Inflammatory macrophage treated with lipopolysaccharide for 4 hours (primary cell): Measurements from ENCODE around the gene ZFYVE28.
A peak's percentile ranks its signal among the peaks of the same experiment; 100 is the strongest.

Experiments used
- DNase-seq: peaks from one replicate; pipeline ENCODE4 v3.0.0-alpha.2; 2020

The ZFYVE28 gene

GRCh38 chr4:2387218-2387617 is 31.2 kb downstream of the ZFYVE28 start:
- DNase-seq, result no peak

DNA sequence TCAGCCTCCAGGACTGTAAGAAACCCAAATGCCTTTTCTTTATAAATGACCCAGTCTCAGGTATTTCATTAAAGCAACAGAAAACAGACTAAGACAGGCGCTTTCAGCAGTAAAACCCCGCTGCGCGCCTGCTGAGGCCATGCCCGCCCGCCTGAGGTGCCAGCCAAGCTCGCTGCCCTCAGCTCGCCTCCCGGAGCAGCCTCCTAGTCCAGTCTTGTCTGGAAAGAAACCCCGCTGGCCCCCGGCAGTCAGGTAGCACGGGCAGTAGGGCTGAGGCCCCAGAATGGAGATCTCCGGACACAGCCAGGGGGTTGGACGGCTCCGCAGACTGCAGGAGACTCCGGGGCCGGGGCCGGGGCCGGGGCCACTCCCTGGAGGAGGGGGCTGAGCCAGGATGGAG is 31.7 kb downstream of the ZFYVE28 start:
- no peak for DNase-seq

DNA sequence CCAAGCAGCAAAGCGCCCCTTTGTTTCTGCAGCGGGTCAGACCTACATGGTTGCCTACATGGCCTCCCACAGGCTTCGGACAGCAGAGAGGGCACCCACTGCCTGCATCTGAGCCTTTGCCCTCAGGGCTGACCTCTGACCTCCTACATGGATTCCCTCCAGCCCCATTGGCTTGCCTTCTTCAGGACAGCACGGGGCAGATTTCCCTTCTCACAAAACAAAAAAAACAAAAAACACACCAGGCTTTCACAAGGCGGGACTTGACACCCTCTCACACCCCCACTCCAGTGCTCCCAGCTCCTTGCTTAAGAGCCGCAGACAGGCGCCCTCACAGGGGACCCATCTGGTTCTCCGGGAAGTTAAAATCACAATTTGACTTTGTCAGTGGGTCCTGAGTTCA is 32.9 kb downstream of the ZFYVE28 start:
- DNase-seq, result no peak

DNA sequence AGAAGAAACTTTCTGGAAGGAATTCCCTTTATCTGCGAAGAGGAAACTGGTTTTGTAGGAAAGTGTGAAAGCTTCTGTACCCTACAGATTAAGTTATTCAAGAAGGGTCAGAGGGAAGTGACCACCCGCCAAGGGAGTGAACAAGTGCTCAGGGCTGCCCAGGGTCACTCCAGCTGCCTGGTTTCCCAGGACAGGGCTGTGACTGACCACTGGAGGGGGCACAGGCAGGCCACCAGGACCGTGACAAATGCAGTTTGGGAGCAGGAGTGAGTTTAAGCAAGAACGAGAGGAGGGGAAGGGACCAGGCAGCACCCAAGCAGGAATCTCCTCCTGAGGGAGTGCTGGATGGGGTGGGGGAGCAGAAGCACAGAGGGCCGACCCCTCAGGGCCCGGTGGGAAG is 34.2 kb downstream of the ZFYVE28 start:
- DNase-seq, result no peak

DNA sequence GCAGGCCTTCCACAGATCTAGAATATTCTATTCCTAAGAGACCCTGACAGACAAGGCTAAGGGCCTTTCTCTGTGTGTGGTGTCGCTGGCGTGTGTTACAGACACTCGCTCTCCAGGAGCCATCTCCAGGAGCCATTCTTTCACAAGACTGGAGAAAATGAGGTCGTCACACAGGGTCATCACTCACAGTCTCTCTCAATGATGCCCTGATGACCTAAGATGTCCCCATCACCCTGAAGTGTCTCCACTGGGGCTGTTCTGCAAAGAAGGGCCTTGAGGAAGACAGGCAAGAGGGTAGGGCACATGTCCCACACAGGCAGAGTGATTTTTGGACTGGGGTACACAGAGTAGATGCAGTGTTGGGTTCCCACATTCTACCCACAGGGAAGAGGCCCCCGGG is 34.7 kb downstream of the ZFYVE28 start:
- peak; percentile 60 for DNase-seq

DNA sequence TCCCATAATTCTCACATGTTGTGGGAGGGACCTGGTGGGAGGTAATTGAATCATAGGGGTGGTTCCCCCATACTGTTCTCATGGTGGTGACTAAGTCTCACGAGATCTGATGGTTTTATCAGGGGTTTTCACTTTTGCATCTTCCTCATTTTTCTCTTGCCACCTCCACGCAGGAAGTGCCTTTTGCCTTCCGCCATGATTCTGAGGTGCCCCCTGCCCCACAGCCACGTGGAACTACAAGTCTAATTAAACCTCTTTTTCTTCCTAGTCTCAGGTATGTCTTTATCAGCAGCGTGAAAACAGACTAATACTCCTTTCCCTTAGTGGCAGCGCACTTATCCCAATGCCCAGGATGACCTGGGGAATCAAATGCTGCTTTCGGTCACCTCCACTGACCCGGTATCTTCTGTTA is 35.2 kb downstream of the ZFYVE28 start:
- DNase-seq, result peak; percentile 87

- peak; percentile 76 for DNase-seq
Measured at GRCh38 chr4:2382769-2383202, 35.7 kb downstream of the ZFYVE28 start.

- DNase-seq, result peak; percentile 52
Measured at GRCh38 chr4:2380589-2380988, 37.9 kb downstream of the ZFYVE28 start.

- no peak for DNase-seq
Measured at GRCh38 chr4:2378898-2379297, 39.5 kb downstream of the ZFYVE28 start.

DNA sequence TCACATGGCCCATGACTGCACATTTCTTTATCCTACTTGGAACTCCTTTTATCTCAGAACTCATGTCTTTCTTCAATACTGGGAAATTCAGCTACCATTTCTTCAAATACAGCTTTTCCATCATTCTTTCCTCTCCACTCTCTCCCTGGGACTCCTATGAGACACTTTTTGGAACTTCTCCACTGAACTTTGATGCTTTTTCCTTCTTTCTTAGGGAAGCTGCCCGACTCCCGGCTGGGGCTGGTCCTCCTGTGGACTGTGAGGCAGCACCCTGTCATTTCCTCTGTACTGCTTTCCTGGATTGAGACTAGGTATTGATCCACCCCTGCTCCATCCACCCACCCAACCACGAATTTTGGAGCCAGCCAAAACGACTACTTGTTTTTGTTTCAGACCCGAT is 40.0 kb downstream of the ZFYVE28 start:
- DNase-seq, result no peak

DNA sequence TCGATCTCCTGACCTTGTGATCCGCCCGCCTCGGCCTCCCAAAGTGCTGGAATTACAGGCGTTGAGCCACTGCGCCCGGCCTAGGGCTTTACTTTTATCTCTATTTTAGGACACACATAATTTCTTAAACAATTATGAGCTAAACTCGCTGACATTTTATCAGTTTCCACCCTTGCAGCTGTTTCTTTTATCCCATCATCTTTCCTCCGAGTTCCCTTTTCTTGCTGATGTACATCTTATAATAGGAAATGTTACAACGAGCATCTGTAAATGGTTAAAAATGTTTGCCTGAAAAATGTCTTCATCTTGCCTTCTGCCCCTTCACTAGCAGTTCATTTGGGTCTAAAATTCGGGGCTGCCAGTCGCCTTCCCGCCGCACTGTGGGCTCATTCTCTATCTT is 41.2 kb downstream of the ZFYVE28 start:
- DNase-seq, result no peak

DNA sequence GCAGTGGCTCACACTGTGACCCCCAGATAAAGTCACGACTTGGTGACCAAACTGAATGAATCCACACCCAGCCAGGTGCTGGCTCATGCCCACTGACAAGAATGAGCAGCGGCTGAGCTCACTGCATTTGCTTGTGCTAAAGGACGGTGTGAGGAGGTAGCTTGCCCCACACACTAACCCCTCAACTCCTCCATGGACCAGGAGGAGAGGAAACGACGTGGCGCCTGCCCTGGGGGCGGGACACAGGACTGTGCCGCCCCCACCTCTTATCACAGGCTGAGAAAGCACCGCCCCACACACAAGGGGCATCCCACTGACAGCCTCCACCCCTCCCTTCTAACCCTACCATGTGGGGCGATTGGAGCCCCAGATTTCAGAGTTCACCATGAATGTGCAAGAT is 43.0 kb downstream of the ZFYVE28 start:
- no peak for DNase-seq

- DNase-seq, result no peak
Measured at GRCh38 chr4:2373532-2373931, 44.9 kb downstream of the ZFYVE28 start.

GRCh38 chr4:2372488-2373030 is 45.9 kb downstream of the ZFYVE28 start:
- no peak for DNase-seq

- DNase-seq, result no peak
Measured at GRCh38 chr4:2371765-2372487, 46.5 kb downstream of the ZFYVE28 start.

DNA sequence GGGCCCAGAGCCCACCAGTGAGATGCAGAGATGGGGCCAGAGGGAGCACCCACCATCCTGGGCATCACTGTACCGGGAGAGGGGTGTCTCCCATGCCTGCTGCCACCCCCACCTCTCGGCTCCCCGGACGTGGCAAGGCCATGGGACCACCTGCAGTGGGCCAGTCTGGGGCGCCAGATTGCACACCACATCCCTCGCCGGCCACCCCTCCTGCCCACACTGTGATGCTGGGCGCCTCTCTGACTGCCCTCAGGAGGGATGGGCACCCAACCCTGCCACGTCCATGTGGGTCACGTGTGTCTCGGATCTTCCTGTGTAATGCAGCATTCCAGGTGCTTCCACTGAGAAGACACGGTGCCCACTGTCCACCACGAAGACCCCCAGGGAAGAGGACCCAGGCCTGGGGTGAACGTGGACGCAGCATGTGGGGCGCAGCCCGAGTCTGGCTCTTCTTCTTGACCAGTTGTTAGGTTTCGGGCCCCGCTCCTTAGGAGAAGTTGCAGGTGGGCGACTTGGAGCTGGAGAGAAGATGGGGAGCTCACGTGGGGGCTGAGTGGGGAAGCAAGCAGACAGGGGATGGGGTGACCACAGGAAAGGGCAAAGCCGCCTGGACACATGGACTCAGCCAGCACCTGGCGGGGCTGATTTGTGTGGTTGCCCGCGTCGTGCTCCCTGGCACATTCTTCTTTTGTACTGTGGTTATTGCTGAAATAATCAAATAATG is 47.7 kb downstream of the ZFYVE28 start:
- DNase-seq, result no peak

DNA sequence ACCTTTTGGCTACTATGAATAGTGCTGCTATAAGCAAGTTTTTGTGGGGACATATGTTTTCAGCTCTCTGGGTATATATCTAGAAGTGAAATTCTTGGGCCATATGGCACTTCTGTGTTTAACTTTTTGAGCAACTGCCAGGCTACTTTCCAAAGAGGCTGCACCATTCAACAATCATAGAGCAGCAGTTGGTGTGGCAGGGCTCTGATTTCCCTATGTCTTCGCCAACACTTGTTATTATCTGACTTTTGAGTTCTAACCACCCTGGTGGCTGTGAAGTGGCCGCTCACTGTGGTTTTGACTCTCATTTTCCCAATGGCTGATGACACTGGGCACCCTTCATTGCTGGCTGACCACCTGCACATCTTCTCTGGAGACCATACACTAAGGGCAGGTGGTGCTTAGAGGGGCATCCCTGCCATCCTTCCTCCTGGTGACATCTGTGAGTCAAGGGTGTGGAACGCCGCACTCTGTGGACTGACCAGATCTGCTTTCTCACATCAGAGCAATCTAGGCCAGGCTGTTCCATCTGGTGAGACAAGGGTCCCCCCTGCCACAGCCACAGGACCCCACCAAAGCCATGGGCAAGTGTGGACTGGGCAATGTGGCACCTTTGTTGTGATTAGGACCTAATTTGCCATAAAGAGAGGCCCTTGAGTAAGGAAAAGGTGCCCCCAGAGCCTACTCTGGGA is 49.6 kb downstream of the ZFYVE28 start:
- DNase-seq, result no peak

DNA sequence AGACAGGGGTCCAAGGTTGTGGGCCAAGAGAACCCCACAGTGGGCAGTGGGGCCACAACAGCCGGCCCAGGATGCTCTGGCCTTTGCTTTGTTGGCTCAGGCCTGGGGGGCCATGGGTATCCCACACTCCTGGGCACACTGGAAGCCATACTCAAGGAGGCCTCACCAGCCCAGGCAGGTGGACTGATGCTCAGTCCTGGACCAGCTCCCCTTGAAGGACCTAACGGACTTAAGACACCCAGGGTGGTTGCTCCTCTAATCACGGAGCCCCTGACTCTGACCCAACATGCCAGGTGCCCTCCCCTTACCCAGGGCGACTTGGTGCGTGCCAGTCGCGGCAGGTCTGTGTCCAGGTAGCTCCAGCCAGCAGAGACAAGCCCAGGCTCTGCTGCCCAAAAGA is 50.8 kb downstream of the ZFYVE28 start:
- DNase-seq, result no peak

- DNase-seq, result no peak
Measured at GRCh38 chr4:2366252-2367192, 51.9 kb downstream of the ZFYVE28 start.

DNA sequence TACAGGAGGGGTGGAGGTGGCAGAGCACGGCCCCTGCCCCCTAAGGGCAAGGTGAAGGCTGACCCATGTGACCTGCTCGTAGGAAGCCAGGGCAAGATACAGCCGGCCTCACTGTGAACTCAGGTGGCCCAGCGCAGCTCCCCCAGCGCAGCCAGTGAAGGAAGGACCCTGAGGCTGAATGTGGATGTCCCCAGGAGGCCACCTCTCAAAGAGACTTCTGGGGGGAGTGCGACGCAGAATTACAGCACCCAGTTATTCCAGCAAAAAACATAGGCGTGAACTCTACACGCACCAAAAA is 52.6 kb downstream of the ZFYVE28 start:
- no peak for DNase-seq

DNA sequence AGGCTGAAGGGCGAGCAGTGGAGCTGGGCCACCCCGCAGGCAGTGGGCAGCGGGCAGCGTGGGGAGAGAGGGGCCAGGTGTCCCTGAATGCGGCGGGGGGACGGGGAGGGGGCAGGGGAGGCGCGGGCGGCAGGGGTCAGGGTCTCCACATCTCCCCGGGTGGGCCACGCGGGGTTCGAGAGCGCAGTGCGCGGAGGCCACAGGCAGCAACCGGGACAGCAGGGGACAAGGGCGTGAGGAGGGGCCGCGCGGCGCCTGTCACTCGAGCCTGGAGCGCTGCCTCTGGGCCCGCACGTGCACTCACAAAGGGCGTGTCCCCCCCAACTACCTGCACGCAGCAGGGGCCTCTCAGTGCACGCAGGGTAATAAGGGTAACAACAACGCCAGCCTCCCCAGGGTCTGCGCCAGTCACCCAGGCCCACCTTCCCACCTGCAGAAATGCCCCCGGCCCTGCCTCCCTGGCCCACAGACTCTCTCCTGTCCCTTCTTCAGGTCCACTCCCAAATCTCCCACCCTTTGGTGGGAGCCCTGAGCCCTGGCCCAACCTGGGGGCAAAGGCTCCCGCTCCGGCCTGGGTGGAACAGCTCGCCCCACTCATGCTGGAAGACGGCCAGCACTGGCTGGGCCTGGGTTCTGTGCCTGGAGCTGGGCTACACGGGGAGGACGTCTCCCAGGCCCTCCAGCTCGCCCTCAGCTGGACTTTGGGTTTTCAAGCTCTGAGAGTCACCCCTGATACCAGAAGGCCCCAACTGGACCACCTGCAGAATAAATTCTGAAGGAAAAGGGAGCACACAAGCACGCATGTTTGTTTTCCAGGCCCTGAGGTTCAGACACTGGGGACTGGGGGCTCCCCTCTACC is 53.2 kb downstream of the ZFYVE28 start:
- DNase-seq, result no peak

DNA sequence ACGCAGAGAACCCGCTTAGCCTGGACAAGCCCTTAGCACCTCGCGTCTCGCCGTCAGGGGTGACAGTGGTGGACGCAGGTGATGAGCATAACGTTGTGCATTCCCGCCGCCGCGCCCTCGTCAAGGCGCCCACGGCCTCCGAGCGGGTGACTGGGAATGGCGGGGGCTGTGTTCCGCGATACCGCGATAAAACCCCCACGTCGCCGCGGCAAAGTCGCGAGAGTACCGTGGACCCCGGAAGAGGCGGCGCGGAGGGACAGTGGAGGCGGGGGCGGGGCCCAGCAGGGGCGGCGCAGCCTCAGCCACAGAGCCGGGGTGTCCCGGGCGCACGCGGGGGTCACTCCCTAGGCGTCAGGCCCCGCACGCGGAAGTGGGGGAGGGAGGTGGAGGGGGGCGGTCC is 53.8 kb downstream of the ZFYVE28 start:
- peak; percentile 18 for DNase-seq
